NCI-H748 treated with DMSO at 0.1 percent for 48 hours (cell line): ENCODE data around the gene EFHC2.
"Not testable (repeated sequence)": the region's sequence is repeated elsewhere in the genome, so short reads cannot be mapped to it uniquely, and the experiment has no call there.

Experiments used
- DNase-seq: peaks from one replicate; lab custom pipeline; 2025; lab: John Stamatoyannopoulos, UW

The EFHC2 gene

GRCh38 chrX:44291468-44292092 is 51.9 kb downstream of the EFHC2 start:
- DNase-seq, result no peak

- DNase-seq, result no peak
These were observed 52.8 kb downstream of the EFHC2 start for GRCh38 chrX:44290718-44291117.

GRCh38 chrX:44282753-44283152 is 60.7 kb downstream of the EFHC2 start:
- DNase-seq, result no peak

GRCh38 chrX:44280116-44280515 is 63.4 kb downstream of the EFHC2 start:
- DNase-seq, result no peak

- no peak for DNase-seq
These were observed 69.4 kb downstream of the EFHC2 start for GRCh38 chrX:44274096-44274495.

GRCh38 chrX:44267861-44268260 is 75.6 kb downstream of the EFHC2 start:
- no peak for DNase-seq

GRCh38 chrX:44267116-44267515 is 76.4 kb downstream of the EFHC2 start:
- no peak for DNase-seq

- DNase-seq, result no peak
These were observed 77.9 kb downstream of the EFHC2 start for GRCh38 chrX:44265559-44265958.

GRCh38 chrX:44264936-44265335 is 78.5 kb downstream of the EFHC2 start:
- no peak for DNase-seq

GRCh38 chrX:44261286-44261685 is 82.2 kb downstream of the EFHC2 start:
- DNase-seq, result no peak

GRCh38 chrX:44260609-44261008 is 82.9 kb downstream of the EFHC2 start:
- no peak for DNase-seq

GRCh38 chrX:44255742-44256141 is 87.7 kb downstream of the EFHC2 start:
- not testable (repeated sequence) for DNase-seq

GRCh38 chrX:44253575-44253942 is 89.9 kb downstream of the EFHC2 start:
- DNase-seq, result no peak

- DNase-seq, result peak; percentile 63
These were observed 90.5 kb downstream of the EFHC2 start for GRCh38 chrX:44252688-44253574.

- no peak for DNase-seq
These were observed 96.0 kb downstream of the EFHC2 start for GRCh38 chrX:44247468-44247867.

GRCh38 chrX:44246826-44247225 is 96.6 kb downstream of the EFHC2 start:
- no peak for DNase-seq

- DNase-seq, result no peak
These were observed 97.7 kb downstream of the EFHC2 start for GRCh38 chrX:44245733-44246132.

- no peak for DNase-seq
These were observed 99.5 kb downstream of the EFHC2 start for GRCh38 chrX:44244008-44244407.

GRCh38 chrX:44241546-44241945 is 101.9 kb downstream of the EFHC2 start:
- DNase-seq, result no peak

- no peak for DNase-seq
These were observed 103.4 kb downstream of the EFHC2 start for GRCh38 chrX:44240036-44240435.

- no peak for DNase-seq
These were observed 104.4 kb downstream of the EFHC2 start for GRCh38 chrX:44239036-44239435.

GRCh38 chrX:44235534-44235933 is 107.9 kb downstream of the EFHC2 start:
- no peak for DNase-seq

- no peak for DNase-seq
These were observed 108.9 kb downstream of the EFHC2 start for GRCh38 chrX:44234541-44234940.

GRCh38 chrX:44234116-44234515 is 109.4 kb downstream of the EFHC2 start:
- DNase-seq, result no peak
